Trophoblast cell (in vitro differentiated cells and primary cell): ENCODE data around the gene PDCD6IP.

Experiments
- DNase-seq, 2 donors: peaks; one replicate each; pipeline ENCODE4 v3.0.0-alpha.2; 2016
- H2AFZ ChIP-seq: 2 replicates; pipeline ENCODE4 v1.6.1; 2013; ENCODE audit warnings: low read length, moderate library complexity, mild to moderate bottlenecking; ENCODE audit not compliant: insufficient read depth, poor library complexity
- H2AK5ac ChIP-seq: 2 replicates; pipeline ENCODE4 v1.6.1; 2013; ENCODE audit warnings: mild to moderate bottlenecking, low read length
- H2BK120ac ChIP-seq: 2 replicates; pipeline ENCODE4 v1.6.1; 2013; ENCODE audit warnings: low read length, mild to moderate bottlenecking, moderate library complexity; ENCODE audit not compliant: insufficient read depth, poor library complexity
- H2BK12ac ChIP-seq: 2 replicates; pipeline ENCODE4 v1.6.1; 2013; ENCODE audit warnings: mild to moderate bottlenecking, low read length, moderate library complexity
- H2BK5ac ChIP-seq: 2 replicates; pipeline ENCODE4 v1.6.1; 2013; ENCODE audit warnings: low read length, low read depth, moderate library complexity, mild to moderate bottlenecking; ENCODE audit not compliant: poor library complexity
- H3K14ac ChIP-seq: 2 replicates; pipeline ENCODE4 v1.6.1; 2013; ENCODE audit warnings: mild to moderate bottlenecking, low read length
- H3K18ac ChIP-seq: 2 replicates; pipeline ENCODE4 v1.6.1; 2013; ENCODE audit warnings: mild to moderate bottlenecking, low read length
- H3K23ac ChIP-seq: 2 replicates; pipeline ENCODE4 v1.6.1; 2013; ENCODE audit warnings: low read length
- H3K27ac ChIP-seq: 2 replicates; pipeline ENCODE4 v1.5.1; 2013; ENCODE audit warnings: low read depth, mild to moderate bottlenecking, inconsistent platforms, low read length, moderate library complexity
- H3K27me3 ChIP-seq: 2 replicates; pipeline ENCODE4 v1.6.1; 2013; ENCODE audit warnings: inconsistent platforms, mild to moderate bottlenecking, low read length, moderate library complexity; ENCODE audit not compliant: insufficient read depth
- H3K36me3 ChIP-seq, 2 experiments: 1 replicate in 1 of 2; 2 replicates in 1 of 2; pipeline ENCODE4 v1.6.1; 2013; ENCODE audit warnings: low read length in 2 of 2, mild to moderate bottlenecking in 2 of 2, moderate library complexity in 1 of 2; ENCODE audit not compliant: insufficient read depth in 2 of 2, control insufficient read depth in 1 of 2
- H3K4ac ChIP-seq: 2 replicates; pipeline ENCODE4 v1.6.1; 2013; ENCODE audit warnings: low read depth, mild to moderate bottlenecking, low read length, moderate library complexity
- H3K4me1 ChIP-seq, 2 experiments: 1 replicate in 1 of 2; 2 replicates in 1 of 2; pipeline ENCODE4 v1.6.1; 2013; ENCODE audit warnings: low read length in 2 of 2, mild to moderate bottlenecking in 2 of 2, moderate library complexity in 1 of 2; ENCODE audit not compliant: insufficient read depth in 2 of 2, control insufficient read depth in 1 of 2
- H3K4me2 ChIP-seq: 2 replicates; pipeline ENCODE4 v1.6.1; 2013; ENCODE audit warnings: inconsistent platforms, mild to moderate bottlenecking, low read length, moderate library complexity
- H3K4me3 ChIP-seq: 2 replicates; pipeline ENCODE4 v1.5.1; 2013; ENCODE audit warnings: mild to moderate bottlenecking, low read depth, low read length, inconsistent platforms
- H3K79me1 ChIP-seq: one replicate; pipeline ENCODE4 v1.6.1; 2013; ENCODE audit warnings: low read length
- H3K79me2 ChIP-seq: 2 replicates; pipeline ENCODE4 v1.6.1; 2013; ENCODE audit warnings: low read length, mild to moderate bottlenecking; ENCODE audit not compliant: control insufficient read depth, insufficient read depth, poor library complexity
- H3K9ac ChIP-seq: 2 replicates; pipeline ENCODE4 v1.6.1; 2013; ENCODE audit warnings: mild to moderate bottlenecking, low read length
- H3K9me3 ChIP-seq: 2 replicates; pipeline ENCODE4 v1.6.1; 2013; ENCODE audit warnings: low read depth, mild to moderate bottlenecking, control low read depth, inconsistent platforms, low read length; ENCODE audit not compliant: insufficient read depth
- H4K12ac ChIP-seq: 2 replicates; pipeline ENCODE4 v1.6.1; 2013; ENCODE audit warnings: low read depth, mild to moderate bottlenecking, low read length, moderate library complexity
- H4K8ac ChIP-seq: 2 replicates; pipeline ENCODE4 v1.6.1; 2013; ENCODE audit warnings: low read depth, mild to moderate bottlenecking, low read length, moderate library complexity
- H4K91ac ChIP-seq: one replicate; pipeline ENCODE4 v1.6.1; 2013; ENCODE audit warnings: low read depth, mild to moderate bottlenecking, low read length, moderate library complexity
- WGBS: extraction: QIAGEN DNeasy Blood & Tissue Kit; methylation state at CpG from one replicate; pipeline ENCODE4 v1.1.7; 2013; ENCODE audit warnings: missing lambda C conversion rate; ENCODE audit not compliant: insufficient read length, insufficient coverage; ENCODE audit errors: extremely low coverage; 5-methylcytosine and 5-hydroxymethylcytosine counted together

Gene PDCD6IP

GRCh38 chr3:33803894-33804526 is 5.6 kb downstream of the PDCD6IP start:
- Histone ChIP-seq H3K36me3 (peaks cover 2 to 5% of the 10 kb centered on the region in 2 experiments), H3K4ac (peak overlapping the region; percentile 83), H3K79me1 (no peaks in the 10 kb centered on the region), H3K18ac (no peak overlapping the region), H2AK5ac (no peak overlapping the region), H4K91ac (no peak overlapping the region), H3K9me3 (no peaks in the 10 kb centered on the region), H3K27ac (peak overlapping the region; percentile 52), H3K4me2 (peak overlapping the region; percentile 45), H3K14ac (no peak overlapping the region), H4K8ac (no peak overlapping the region), H3K9ac (no peak overlapping the region), H2BK5ac (no peak overlapping the region), H3K4me3 (no peak overlapping the region), H2BK12ac (no peak overlapping the region), H3K4me1 (no peaks in the 10 kb centered on the region), H3K27me3 (no peaks in the 10 kb centered on the region), H3K23ac (no peak overlapping the region), H2BK120ac (no peak overlapping the region), H3K79me2 (peaks cover 12% of the 10 kb centered on the region), H4K12ac (no peak overlapping the region), H2AFZ (no peak overlapping the region)
- no peak for DNase-seq
- WGBS, result no CpG with 5 or more reads among the region's 6 CpGs

- Histone ChIP-seq H3K18ac (no peak overlapping the region), H4K91ac (no peak overlapping the region), H3K4ac (peak overlapping the region; percentile 63), H3K9ac (no peak overlapping the region), H3K9me3 (no peaks in the 10 kb centered on the region), H4K8ac (no peak overlapping the region), H2BK12ac (no peak overlapping the region), H3K79me1 (no peaks in the 10 kb centered on the region), H2AFZ (no peak overlapping the region), H3K4me3 (no peak overlapping the region), H2BK5ac (no peak overlapping the region), H2BK120ac (no peak overlapping the region), H3K4me1 (peaks cover 0 to 2% of the 10 kb centered on the region in 2 experiments), H3K27ac (no peak overlapping the region), H3K14ac (no peak overlapping the region), H4K12ac (no peak overlapping the region), H3K23ac (no peak overlapping the region), H3K36me3 (peaks cover 0 to 3% of the 10 kb centered on the region in 2 experiments), H2AK5ac (no peak overlapping the region), H3K79me2 (peaks cover 8% of the 10 kb centered on the region), H3K4me2 (no peak overlapping the region), H3K27me3 (no peaks in the 10 kb centered on the region)
- no peak for DNase-seq
- no CpG with 5 or more reads among the region's 2 CpGs for WGBS
Observed at GRCh38 chr3:33807191-33807590, 8.8 kb downstream of the PDCD6IP start.

GRCh38 chr3:33808559-33808958 is 10.1 kb downstream of the PDCD6IP start:
- Histone ChIP-seq H4K8ac (no peak overlapping the region), H3K18ac (no peak overlapping the region), H3K4me1 (peaks cover 0 to 2% of the 10 kb centered on the region in 2 experiments), H3K9ac (no peak overlapping the region), H2BK120ac (no peak overlapping the region), H3K4me3 (no peak overlapping the region), H2BK12ac (no peak overlapping the region), H3K4ac (peak overlapping the region; percentile 2), H3K79me2 (peaks cover 8% of the 10 kb centered on the region), H3K36me3 (peaks cover 0 to 3% of the 10 kb centered on the region in 2 experiments), H4K12ac (no peak overlapping the region), H4K91ac (no peak overlapping the region), H2AK5ac (no peak overlapping the region), H3K14ac (no peak overlapping the region), H3K23ac (no peak overlapping the region), H3K9me3 (no peaks in the 10 kb centered on the region), H3K79me1 (no peaks in the 10 kb centered on the region), H2BK5ac (no peak overlapping the region), H3K27ac (no peak overlapping the region), H2AFZ (no peak overlapping the region), H3K4me2 (no peak overlapping the region), H3K27me3 (no peaks in the 10 kb centered on the region)
- DNase-seq, result no peak
- no CpG with 5 or more reads among the region's 5 CpGs for WGBS

GRCh38 chr3:33810545-33810944 is 12.1 kb downstream of the PDCD6IP start:
- Histone ChIP-seq H3K4me3 (no peak overlapping the region), H3K4me1 (peaks cover 0 to 2% of the 10 kb centered on the region in 2 experiments), H4K8ac (no peak overlapping the region), H3K79me2 (peaks cover 6% of the 10 kb centered on the region), H3K27me3 (no peaks in the 10 kb centered on the region), H3K79me1 (no peaks in the 10 kb centered on the region), H2BK12ac (no peak overlapping the region), H4K91ac (no peak overlapping the region), H3K27ac (no peak overlapping the region), H3K23ac (no peak overlapping the region), H3K9me3 (no peaks in the 10 kb centered on the region), H3K4ac (no peak overlapping the region), H2AK5ac (no peak overlapping the region), H3K4me2 (no peak overlapping the region), H2BK120ac (no peak overlapping the region), H2AFZ (no peak overlapping the region), H4K12ac (no peak overlapping the region), H3K18ac (no peak overlapping the region), H3K36me3 (peaks cover 3 to 6% of the 10 kb centered on the region in 2 experiments), H3K9ac (no peak overlapping the region), H3K14ac (no peak overlapping the region), H2BK5ac (no peak overlapping the region)
- DNase-seq, result no peak
- WGBS, result no CpG with 5 or more reads among the region's 1 CpG
